NCI-H2196 treated with DMSO at 0.1 percent for 48 hours (cell line): Measurements from ENCODE around the gene HOXB3.
A peak's percentile ranks its signal among the peaks of the same experiment; 100 is the strongest.

Source experiments
- DNase-seq: peaks from one replicate; lab custom pipeline; 2025; ENCODE audit not compliant: unreplicated experiment; lab: John Stamatoyannopoulos, UW

HOXB3 gene

GRCh38 chr17:48600244-48601098, 10.4 kb upstream of the HOXB3 start:
- no peak for DNase-seq

DNA sequence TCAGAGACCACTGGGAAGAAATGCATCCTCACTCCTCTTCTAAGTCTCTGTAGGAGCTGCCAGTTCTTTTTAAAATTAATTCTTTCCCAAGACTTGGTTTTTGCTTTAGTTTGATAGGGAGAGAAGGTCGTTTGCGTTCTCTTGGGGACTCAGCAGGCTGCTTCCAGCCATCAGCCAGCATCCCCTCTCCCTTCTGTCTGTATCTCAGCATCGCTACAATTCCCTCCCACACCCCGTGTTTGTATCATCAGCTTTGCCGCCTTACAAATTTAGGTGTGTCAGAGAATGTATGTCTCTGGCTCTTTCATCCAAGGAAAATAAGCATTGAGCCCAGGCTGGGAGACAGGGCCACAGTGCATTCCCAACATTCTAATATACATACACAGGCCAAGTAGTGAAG, 9.3 kb upstream of the HOXB3 start:
- no peak for DNase-seq

DNA sequence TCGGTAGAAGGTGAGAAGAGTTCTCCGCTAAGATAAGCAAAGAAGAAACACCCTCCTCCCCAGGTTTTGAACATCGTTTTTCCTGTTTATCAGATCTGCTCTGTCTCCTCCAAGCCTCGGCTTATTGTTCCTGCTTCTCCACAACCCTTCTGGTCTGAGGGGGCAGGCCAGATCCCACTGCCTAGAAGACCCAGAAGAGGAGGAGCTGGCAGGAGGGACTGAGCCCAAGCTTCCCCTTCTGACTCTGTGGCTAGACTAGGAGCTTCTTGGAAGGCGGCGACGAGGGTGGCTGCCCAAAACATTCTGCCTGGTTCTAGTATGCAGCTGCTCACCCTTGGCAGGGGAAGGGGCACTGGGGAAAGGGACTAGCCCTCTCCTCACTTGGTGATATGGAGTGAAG, 8.7 kb upstream of the HOXB3 start:
- no peak for DNase-seq

- peak; percentile 67 for DNase-seq
These were observed 8.0 kb upstream of the HOXB3 start for GRCh38 chr17:48597778-48598631.

DNA sequence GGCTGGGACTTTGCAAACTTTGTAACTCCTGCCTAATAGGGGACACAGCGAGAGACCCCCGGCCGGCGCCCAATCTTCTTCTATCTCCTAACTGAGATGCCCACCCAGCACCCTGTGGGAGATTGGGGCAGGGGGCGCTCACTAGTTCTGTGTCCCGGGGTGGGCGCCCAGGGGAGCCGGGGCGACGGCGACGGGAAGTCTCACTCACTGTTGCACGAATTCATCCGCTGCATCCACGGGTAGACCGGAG, 7.4 kb upstream of the HOXB3 start:
- no peak for DNase-seq

DNA sequence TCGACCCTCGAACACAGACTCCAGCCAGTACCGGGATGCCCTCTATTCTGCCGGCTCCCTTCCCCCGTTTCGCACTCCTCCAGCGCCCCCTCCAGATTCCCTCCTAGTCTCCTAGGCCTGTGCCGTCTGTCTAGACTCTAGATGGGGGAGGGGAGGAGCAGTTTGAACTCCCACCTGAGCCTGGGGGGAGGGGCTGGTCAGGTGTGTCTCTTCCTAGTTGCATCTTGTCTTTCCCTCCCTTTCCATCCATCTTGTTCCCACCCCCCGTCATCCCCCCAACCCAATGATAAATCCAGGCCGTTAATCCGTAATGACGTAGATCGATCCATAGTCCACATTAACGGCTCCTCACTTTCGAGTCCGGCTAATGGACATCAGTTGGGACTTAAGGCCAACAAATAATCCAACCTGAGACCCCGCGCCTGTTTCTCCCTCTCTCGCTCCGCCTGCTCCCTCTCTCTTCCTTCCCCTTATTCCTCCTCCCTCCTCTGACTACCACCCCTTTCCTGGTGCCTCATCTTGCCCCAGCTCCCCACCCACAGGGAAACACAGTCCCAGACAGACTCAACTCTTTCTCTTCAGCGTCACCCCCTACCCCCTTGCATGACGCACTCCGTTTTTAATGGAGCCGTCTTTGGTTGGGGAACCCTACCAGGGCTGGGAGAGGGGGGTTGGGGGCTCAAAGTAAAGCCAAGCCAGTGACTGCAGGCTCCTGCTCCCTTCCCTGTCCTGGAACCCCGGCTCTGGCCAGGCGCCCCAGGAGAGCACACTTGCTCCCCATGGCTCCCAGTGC, 6.9 kb upstream of the HOXB3 start:
- no peak for DNase-seq

DNA sequence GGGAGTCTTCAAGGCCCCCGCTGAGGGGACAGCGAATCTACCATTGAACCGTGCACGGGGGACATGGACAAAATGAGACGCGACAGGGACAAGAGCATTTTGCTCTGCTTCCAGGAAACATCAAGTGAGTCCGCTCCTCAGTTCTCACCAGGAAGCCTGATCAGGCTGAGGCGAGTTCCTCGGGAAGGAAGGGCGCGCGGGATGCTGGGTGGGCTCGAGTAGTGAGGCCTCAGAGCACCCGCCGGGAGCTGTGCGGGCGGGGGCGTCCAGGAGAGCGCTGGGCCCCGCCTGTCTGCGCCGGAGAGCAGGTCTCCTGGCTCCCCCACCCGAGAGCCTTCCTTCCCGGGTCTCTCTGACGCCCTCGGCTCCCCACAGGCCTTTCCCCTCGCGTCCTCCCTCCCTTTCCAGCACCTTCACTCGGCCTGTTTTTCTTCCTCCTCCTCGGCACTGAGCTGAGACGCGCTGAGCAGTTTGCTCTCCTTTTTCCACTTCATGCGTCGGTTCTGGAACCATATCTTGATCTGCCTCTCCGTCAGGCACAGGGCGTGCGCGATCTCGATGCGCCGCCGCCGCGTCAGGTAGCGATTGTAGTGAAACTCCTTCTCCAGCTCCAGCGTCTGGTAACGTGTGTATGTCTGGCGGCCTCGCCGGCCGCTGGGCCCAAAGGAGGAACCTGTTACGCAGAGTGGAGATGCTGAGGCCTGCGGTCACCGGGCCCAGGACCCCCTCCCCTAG, 6.1 kb upstream of the HOXB3 start:
- no peak for DNase-seq

DNA sequence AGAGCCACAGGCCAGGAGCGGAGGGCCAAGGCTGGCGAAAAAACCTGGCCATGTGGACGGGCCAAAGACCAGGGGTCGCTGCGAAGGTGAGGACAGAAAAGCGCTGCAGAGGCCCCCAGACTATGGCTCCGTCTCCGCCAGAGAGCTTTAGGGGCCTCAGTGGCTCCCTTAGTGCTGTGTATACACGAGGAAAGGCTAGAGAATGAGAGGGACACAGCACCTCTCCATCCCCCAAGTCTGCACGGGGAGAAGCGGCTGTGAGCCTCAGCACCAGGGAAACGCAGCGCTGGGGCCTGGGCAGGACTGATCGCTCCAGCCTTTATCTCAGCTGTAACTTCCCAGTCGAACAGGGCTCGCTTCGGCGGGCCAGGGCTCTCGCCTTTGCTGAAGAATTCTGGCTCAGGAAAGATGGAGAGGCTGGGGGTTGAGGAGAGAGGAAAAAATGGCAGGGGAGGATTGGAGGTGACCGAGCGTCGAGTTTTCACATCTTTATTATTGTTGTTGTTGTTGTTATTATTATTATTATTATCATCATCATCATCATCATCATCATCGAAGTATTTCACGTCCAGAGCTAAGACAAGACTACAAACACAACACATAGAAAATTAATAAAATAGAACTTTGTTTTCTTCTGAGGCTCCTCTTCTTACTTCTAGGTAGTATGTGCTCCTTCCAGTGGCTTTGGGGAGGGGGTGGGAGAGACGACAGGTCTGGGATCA, 5.4 kb upstream of the HOXB3 start:
- DNase-seq = no peak

DNA sequence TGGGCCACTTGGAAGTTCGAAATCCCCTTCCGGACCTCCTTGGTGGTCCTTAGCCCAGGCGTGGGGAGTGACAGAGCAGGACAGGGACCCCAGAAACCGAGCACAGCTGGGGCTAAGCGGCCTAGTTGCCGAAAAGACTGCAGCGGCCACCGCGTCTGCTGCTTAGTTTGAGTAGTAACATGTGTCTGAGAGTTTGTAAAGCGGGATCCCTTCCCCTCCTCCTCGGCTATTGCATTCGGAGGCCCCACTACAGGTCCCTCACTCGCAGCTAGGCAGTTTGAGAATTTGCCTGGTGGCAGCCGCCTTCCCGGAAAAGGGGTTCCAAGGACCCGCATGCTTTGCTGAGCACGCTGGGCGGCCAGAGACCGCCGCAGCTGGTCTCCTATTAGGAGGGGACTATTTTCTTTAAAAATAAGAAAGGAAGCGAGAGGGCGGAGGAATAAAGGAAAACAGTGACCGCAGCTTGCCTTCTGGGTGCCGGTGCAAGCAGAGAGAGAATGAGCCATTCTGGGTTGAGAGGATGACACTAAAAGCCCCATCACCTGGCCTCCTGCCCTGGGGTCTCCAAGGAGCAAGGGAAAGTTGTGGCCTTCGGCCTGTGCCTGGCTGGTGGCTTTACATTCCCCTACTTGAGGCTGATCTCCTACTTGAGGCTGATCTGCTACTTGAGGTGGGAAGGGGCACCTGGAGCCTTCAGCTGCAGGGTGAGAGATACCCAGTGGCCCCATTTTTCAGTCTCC, 4.7 kb upstream of the HOXB3 start:
- no peak for DNase-seq

GRCh38 chr17:48593840-48594537, 3.9 kb upstream of the HOXB3 start:
- peak; percentile 95 for DNase-seq

- DNase-seq = no peak
These were observed 3.2 kb upstream of the HOXB3 start, which contains the start of gene HOXB5 for GRCh38 chr17:48593126-48593829. HOXB5 (minus strand) TSS chr17:48593779; CDS start chr17:48593682, 97 bp downstream.

GRCh38 chr17:48592577-48592976, 2.5 kb upstream of the HOXB3 start:
- no peak for DNase-seq

DNA sequence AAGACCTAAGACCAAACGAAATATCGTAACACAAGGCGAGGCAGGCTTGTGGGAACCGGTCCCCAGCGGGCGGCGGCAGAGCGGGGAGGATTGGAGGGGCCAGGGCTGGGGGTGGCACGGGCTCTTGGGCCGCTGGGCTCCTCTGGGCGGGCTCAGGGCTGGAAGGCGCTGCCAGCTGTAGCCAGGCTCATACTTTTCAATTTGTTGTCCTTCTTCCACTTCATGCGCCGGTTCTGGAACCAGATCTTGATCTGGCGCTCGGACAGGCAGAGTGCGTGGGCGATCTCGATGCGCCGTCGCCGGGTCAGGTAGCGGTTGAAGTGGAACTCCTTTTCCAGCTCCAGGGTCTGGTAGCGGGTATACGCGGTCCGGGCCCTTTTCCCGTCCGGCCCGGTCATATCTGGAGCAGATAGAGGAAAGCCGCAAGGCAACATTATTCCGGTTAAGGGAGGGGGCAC, 2.0 kb upstream of the HOXB3 start:
- DNase-seq = no peak

GRCh38 chr17:48591255-48592056, 1.4 kb upstream of the HOXB3 start:
- no peak for DNase-seq

- no peak for DNase-seq
These were observed 643 bp upstream of the HOXB3 start for GRCh38 chr17:48590607-48591161.

- DNase-seq = no peak
These were observed 796 bp downstream of the HOXB3 start for GRCh38 chr17:48589060-48589830.
